Neural cell (in vitro differentiated cells): ENCODE results near the gene RNF4. TPM values are rescaled to one million over a fixed set of nuclear protein-coding genes. Genes with fewer than 3 reads are reported as not detected.

Experiments used
- H2AFZ ChIP-seq: fragments of 200-600, 300-800 bp; sonication (generic), shearing (Covaris generic); 2 replicates; pipeline ENCODE4 v1.6.0; 2014; ENCODE audit warnings: low read depth, mild to moderate bottlenecking, antibody characterized with exemption, low read length, moderate library complexity
- H3F3A ChIP-seq: fragments of 200-600 bp; shearing (Covaris generic); 2 replicates; pipeline ENCODE4 v1.6.1; 2016; ENCODE audit warnings: mild to moderate bottlenecking, moderate library complexity, mixed read lengths, antibody characterized with exemption, low read length; ENCODE audit not compliant: insufficient read depth, poor library complexity, severe bottlenecking
- H3K27ac ChIP-seq: fragments of 200-600, 300-800 bp; sonication (generic), shearing (Covaris generic); 2 replicates; pipeline ENCODE4 v1.5.1; 2014; ENCODE audit warnings: mild to moderate bottlenecking, low read length, moderate library complexity
- H3K27me3 ChIP-seq: fragments of 300-800, 200-600 bp; sonication (generic), shearing (Covaris generic); 2 replicates; pipeline ENCODE4 v1.6.0; 2014; ENCODE audit warnings: mild to moderate bottlenecking, low read depth, low read length, moderate library complexity; ENCODE audit not compliant: insufficient read depth
- H3K36me3 ChIP-seq: fragments of 300-800, 200-600 bp; sonication (generic), shearing (Covaris generic); 2 replicates; pipeline ENCODE4 v1.5.1; 2014; ENCODE audit warnings: mild to moderate bottlenecking, antibody characterized with exemption, low read length, moderate library complexity; ENCODE audit not compliant: insufficient read depth
- H3K4me2 ChIP-seq: fragments of 300-800, 200-600 bp; sonication (generic), shearing (Covaris generic); 2 replicates; pipeline ENCODE4 v1.6.0; 2014; ENCODE audit warnings: mild to moderate bottlenecking, low read length
- H3K4me3 ChIP-seq: fragments of 300-800, 200-600 bp; sonication (generic), shearing (Covaris generic); 2 replicates; pipeline ENCODE4 v1.5.1; 2014; ENCODE audit warnings: mild to moderate bottlenecking, low read length, moderate library complexity
- H3K79me2 ChIP-seq: fragments of 200-600 bp; shearing (Covaris generic); replicated peaks from 2 replicates; pipeline ENCODE4 v1.6.0; 2014; ENCODE audit warnings: mild to moderate bottlenecking, low read length, moderate library complexity; ENCODE audit not compliant: insufficient read depth
- H3K9ac ChIP-seq: fragments of 300-800, 200-600 bp; sonication (generic), shearing (Covaris generic); 2 replicates; pipeline ENCODE4 v1.6.1; 2016; ENCODE audit warnings: mild to moderate bottlenecking, low read length, mixed read lengths
- H3K9me2 ChIP-seq: fragments of 200-600 bp; shearing (Covaris generic); 2 replicates; pipeline ENCODE4 v1.6.1; 2016; ENCODE audit warnings: mild to moderate bottlenecking, low read length, mixed read lengths; ENCODE audit not compliant: insufficient read depth
- H3K9me3 ChIP-seq: fragments of 200-600, 300-800 bp; sonication (generic), shearing (Covaris generic); 2 replicates; pipeline ENCODE4 v1.6.1; 2016; ENCODE audit warnings: mild to moderate bottlenecking, mixed run types, low read length, moderate library complexity, mixed read lengths
- H4K20me1 ChIP-seq: fragments of 200-600 bp; shearing (Covaris generic); 2 replicates; pipeline ENCODE4 v1.6.1; 2016; ENCODE audit warnings: mild to moderate bottlenecking, mixed run types; ENCODE audit not compliant: insufficient read depth
- CTCF ChIP-seq: fragments of 450-650 bp; IDR thresholded peaks from 2 replicates; pipeline ENCODE4 v1.5.1; 2014; ENCODE audit warnings: antibody characterized with exemption, mild to moderate bottlenecking, moderate library complexity; ENCODE audit not compliant: poor library complexity, severe bottlenecking
- EP300 ChIP-seq: fragments of 450-650 bp; conservative IDR thresholded peaks from 2 replicates; pipeline ENCODE4 v1.6.1; 2014; ENCODE audit warnings: antibody characterized with exemption, mild to moderate bottlenecking, moderate library complexity; ENCODE audit not compliant: poor library complexity, severe bottlenecking
- EZH2 ChIP-seq: fragments of 200-600, 300-800 bp; shearing (Covaris generic), sonication (generic); IDR thresholded peaks from 2 replicates; pipeline ENCODE4 v1.6.1; 2014; ENCODE audit warnings: antibody characterized with exemption, low read length, borderline replicate concordance, mild to moderate bottlenecking; ENCODE audit not compliant: insufficient read depth, poor library complexity, severe bottlenecking
- MXI1 ChIP-seq: fragments of 450-650 bp; conservative IDR thresholded peaks from 2 replicates; pipeline ENCODE4 v1.6.1; 2014; ENCODE audit warnings: antibody characterized with exemption, mild to moderate bottlenecking; ENCODE audit not compliant: poor library complexity, severe bottlenecking
- POLR2AphosphoS5 ChIP-seq: IDR thresholded peaks from 2 replicates; pipeline ENCODE4 v1.6.1; 2012
- RAD21 ChIP-seq: fragments of 450-650 bp; conservative IDR thresholded peaks from 2 replicates; pipeline ENCODE4 v1.6.1; 2014; ENCODE audit warnings: antibody characterized with exemption, mild to moderate bottlenecking, moderate library complexity
- REST ChIP-seq: IDR thresholded peaks from 2 replicates; pipeline ENCODE4 v1.6.1; 2012; ENCODE audit warnings: borderline replicate concordance
- SMC3 ChIP-seq: fragments of 450-650 bp; conservative IDR thresholded peaks from 2 replicates; pipeline ENCODE4 v1.6.1; 2014; ENCODE audit warnings: antibody characterized with exemption, mild to moderate bottlenecking, moderate library complexity; ENCODE audit not compliant: poor library complexity
- TAF1 ChIP-seq: IDR thresholded peaks from 2 replicates; pipeline ENCODE4 v1.6.1; 2012; ENCODE audit warnings: low read depth
- polyA plus RNA-seq: library from polyadenylated mRNA; depleted of rRNA; stranded (reverse); fragments of >200 nt; gene quantifications from 2 replicates; pipeline ENCODE4 v1.2.3, GENCODE V29; 2014

The RNF4 gene
- polyA plus RNA-seq, 1 donor from 2014 or later = 48.2 TPM

GRCh38 chr4:2516635-2517034 is 47.7 kb downstream of the RNF4 start (continued):
- no peak for TF ChIP-seq CTCF
- TF ChIP-seq POLR2AphosphoS5 = no peak
- TF ChIP-seq EP300 = no peak

- Histone ChIP-seq H3K27ac (no peak overlapping the region), H2AFZ (no peak overlapping the region), H3F3A (no peaks in the 10 kb centered on the region), H3K36me3 (no peaks in the 10 kb centered on the region), H3K27me3 (no peaks in the 10 kb centered on the region), H3K4me3 (no peak overlapping the region), H3K9me2 (no peaks in the 10 kb centered on the region), H4K20me1 (no peaks in the 10 kb centered on the region), H3K9ac (no peak overlapping the region), H3K4me2 (no peak overlapping the region), H3K79me2 (no peaks in the 10 kb centered on the region), H3K9me3 (no peaks in the 10 kb centered on the region)
- TF ChIP-seq EP300 (no peak), MXI1 (no peak)
Measured at GRCh38 chr4:2526559-2526958, 57.7 kb downstream of the RNF4 start.

- Histone ChIP-seq H3K27ac (peak overlapping the region; percentile 98), H3K27me3 (no peaks in the 10 kb centered on the region), H3K4me3 (peak overlapping the region; percentile 92), H3K9me3 (no peaks in the 10 kb centered on the region), H3K9ac (peak overlapping the region; percentile 99), H3K4me2 (peak overlapping the region; percentile 23), H3F3A (peaks cover 4% of the 10 kb centered on the region), H3K9me2 (no peaks in the 10 kb centered on the region), H3K79me2 (peaks cover 24% of the 10 kb centered on the region), H2AFZ (peak overlapping the region; percentile 90), H3K36me3 (no peaks in the 10 kb centered on the region), H4K20me1 (peaks cover 7% of the 10 kb centered on the region)
- TF ChIP-seq TAF1 (no peak), EZH2 (no peak), REST (no peak), POLR2AphosphoS5 (no peak), SMC3 (no peak), EP300 (no peak), CTCF (no peak), RAD21 (no peak), MXI1 (no peak)
Measured at GRCh38 chr4:2534904-2535375, 66.0 kb downstream of the RNF4 start.
